Duodenal mucosa (tissue), 2 donors: Measurements from ENCODE around the gene CFAP58.

ENCODE experiments used
- H3K27ac ChIP-seq: one replicate; pipeline ENCODE4 v1.7.0; 2013; ENCODE audit warnings: low read depth, low read length
- H3K27me3 ChIP-seq, 2 donors: one replicate each; pipeline ENCODE4 v1.7.0; 2013; ENCODE audit warnings: low read length in 2 of 2, control low read depth in 1 of 2; ENCODE audit not compliant: insufficient read depth in 2 of 2, control insufficient read depth in 1 of 2
- H3K36me3 ChIP-seq, 2 donors: one replicate each; pipeline ENCODE4 v1.7.0; 2013; ENCODE audit warnings: low read length in 2 of 2, control low read depth in 1 of 2; ENCODE audit not compliant: insufficient read depth in 2 of 2, control insufficient read depth in 1 of 2
- H3K4me1 ChIP-seq, 2 donors: one replicate each; pipeline ENCODE4 v1.7.0; 2013; ENCODE audit warnings: low read length in 2 of 2, control low read depth in 1 of 2; ENCODE audit not compliant: insufficient read depth in 2 of 2, control insufficient read depth in 1 of 2
- H3K4me3 ChIP-seq, 2 donors: one replicate each; pipeline ENCODE4 v1.7.0; 2013; ENCODE audit warnings: low read length in 2 of 2, low read depth in 1 of 2
- H3K9ac ChIP-seq, 2 donors: one replicate each; pipeline ENCODE4 v1.7.0; 2013; ENCODE audit warnings: low read length in 2 of 2, low read depth in 1 of 2
- H3K9me3 ChIP-seq, 2 donors: one replicate each; pipeline ENCODE4 v1.7.0; 2013; ENCODE audit warnings: low read length in 2 of 2, control low read depth in 1 of 2; ENCODE audit not compliant: control insufficient read depth in 1 of 2

CFAP58 gene

GRCh38 chr10:104396581-104396980, 42.9 kb downstream of the CFAP58 start:
- no peaks in the 10 kb centered on the region for H3K36me3 ChIP-seq
- peaks cover 0 to 7% of the 10 kb centered on the region in 2 donors for H3K27me3 ChIP-seq
- peaks cover 0 to 2% of the 10 kb centered on the region in 2 donors for H3K4me1 ChIP-seq
- no peak overlapping the region for H3K27ac ChIP-seq
- H3K9me3 ChIP-seq: no peaks in the 10 kb centered on the region
- no peak overlapping the region for H3K4me3 ChIP-seq
- H3K9ac ChIP-seq: no peak overlapping the region

DNA sequence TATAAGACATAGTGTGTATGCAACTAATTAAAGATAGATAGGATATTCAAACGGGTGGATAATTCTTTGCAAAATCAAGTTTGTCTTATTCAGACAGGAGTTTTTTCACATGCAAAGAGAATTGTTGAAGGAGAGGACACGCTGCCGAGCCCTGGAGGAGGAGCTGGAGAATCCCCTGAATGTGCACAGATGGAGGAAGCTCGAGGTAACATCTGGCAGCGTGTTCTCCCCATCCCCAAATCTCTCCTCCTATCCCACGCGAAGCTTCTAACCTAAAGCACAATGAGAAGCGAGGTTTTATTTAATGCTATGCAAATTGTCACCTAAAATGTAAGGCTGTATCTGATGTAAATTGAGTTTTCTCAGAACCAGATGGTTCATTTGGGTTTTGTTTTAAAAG, 50.0 kb downstream of the CFAP58 start:
- H3K36me3 ChIP-seq: no peaks in the 10 kb centered on the region
- H3K9me3 ChIP-seq: no peaks in the 10 kb centered on the region
- H3K4me1 ChIP-seq: no peaks in the 10 kb centered on the region
- no peaks in the 10 kb centered on the region for H3K27me3 ChIP-seq
- no peak overlapping the region for H3K27ac ChIP-seq
- no peak overlapping the region for H3K4me3 ChIP-seq
- no peak overlapping the region for H3K9ac ChIP-seq

DNA sequence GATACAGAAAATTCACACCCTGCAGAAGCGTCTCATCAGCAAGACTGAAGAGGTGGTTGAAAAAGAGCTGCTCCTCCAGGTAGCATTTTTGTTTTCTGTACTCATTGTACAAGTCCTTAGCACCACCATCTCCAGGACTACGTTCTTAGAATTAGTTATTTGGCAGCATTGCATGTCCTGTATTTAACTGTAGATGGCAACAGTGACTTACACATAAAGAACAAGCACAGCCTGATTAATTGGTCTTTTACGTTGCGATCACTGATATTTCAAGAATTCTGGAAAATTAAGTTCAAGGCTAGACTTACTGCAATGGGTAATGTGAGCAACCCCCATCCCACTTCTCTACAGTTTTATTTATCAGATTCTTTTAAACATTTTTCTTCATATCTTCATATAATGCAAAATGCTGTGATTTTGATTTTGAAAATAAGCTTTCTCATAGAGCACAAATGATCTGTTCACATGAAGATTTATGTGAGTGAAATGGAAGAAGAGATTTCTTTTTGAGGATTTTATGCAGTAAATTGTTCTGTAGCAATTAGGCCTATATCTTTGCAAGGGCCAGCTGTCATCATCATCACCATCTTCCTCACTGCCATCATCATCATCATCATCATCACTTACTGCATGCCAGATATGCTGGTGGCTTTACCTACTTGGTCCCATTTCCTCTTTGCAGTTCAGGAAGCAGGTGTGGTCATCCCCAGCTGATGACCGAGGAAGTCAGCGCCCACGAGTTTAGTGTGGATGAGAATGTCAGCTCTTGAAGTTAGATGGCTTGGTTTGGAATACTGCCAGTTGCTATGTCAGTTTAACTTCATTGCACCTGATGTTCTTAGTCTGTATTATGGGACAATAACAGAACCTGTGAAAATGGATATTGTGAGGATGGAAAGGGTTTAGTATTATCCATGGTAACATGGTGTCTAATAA, 53.4 kb downstream of the CFAP58 start:
- Histone ChIP-seq H3K27me3 (no peaks in the 10 kb centered on the region), H3K4me3 (no peak overlapping the region), H3K4me1 (no peaks in the 10 kb centered on the region), H3K9ac (no peak overlapping the region), H3K27ac (no peak overlapping the region), H3K36me3 (no peaks in the 10 kb centered on the region), H3K9me3 (no peaks in the 10 kb centered on the region)

GRCh38 chr10:104413528-104413927, 59.9 kb downstream of the CFAP58 start:
- H3K4me1 ChIP-seq: no peaks in the 10 kb centered on the region
- H3K9me3 ChIP-seq: no peaks in the 10 kb centered on the region
- H3K27me3 ChIP-seq: no peaks in the 10 kb centered on the region
- H3K4me3 ChIP-seq: no peak overlapping the region
- no peak overlapping the region for H3K27ac ChIP-seq
- no peak overlapping the region for H3K9ac ChIP-seq
- H3K36me3 ChIP-seq: no peaks in the 10 kb centered on the region

DNA sequence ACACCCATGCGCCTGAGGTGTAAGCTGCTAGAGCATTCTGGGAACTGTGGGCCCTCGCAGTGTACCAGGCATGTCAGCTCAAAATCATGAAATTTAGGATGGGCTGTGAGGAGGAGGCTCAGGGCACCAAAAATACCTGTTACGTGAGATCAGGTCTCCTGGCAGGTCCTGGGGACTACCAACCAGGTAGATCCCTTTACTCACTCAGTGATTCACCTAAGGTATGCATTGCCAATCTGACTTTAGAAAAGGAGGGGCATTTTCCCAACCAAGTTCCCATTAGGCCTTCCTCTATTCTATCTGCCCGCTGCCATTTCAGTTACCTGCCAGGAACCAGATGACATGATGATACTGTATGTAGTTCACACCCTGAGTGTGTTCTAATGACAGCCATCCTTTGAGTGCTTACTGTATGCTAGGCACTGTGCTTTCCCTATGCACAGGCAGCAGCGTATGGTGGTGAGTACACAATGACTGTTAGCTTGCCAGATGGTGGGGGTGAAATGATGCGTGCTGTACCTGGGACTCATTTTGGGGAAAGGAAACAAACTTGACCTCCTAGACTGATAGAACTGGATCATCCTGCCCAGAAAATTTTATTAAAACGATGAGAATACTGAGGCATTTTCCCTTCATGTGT, 62.0 kb downstream of the CFAP58 start:
- Histone ChIP-seq H3K9me3 (no peaks in the 10 kb centered on the region), H3K4me3 (no peak overlapping the region), H3K27ac (no peak overlapping the region), H3K4me1 (no peaks in the 10 kb centered on the region), H3K27me3 (peaks cover 0 to 3% of the 10 kb centered on the region in 2 donors), H3K36me3 (no peaks in the 10 kb centered on the region), H3K9ac (no peak overlapping the region)

DNA sequence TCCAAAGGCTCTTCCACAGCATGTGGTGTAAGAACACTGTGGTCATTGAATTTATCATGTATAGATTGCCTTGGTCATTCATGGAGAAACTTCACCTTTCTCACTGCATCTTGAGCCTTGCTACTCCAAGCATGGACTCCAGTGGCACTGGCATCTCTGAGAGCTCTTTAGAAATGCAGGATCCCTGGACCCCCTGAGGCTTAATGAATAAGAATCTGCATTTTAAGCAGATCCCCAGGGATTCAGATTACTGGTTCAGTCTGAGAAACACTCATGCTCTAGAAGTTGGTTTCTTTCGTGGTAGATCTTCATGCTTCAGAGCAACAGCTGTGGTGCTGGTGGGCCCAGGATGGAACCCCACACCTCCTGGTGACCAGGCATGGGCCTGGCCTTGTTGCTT, 63.2 kb downstream of the CFAP58 start:
- peaks cover 0 to 3% of the 10 kb centered on the region in 2 donors for H3K27me3 ChIP-seq
- no peaks in the 10 kb centered on the region for H3K36me3 ChIP-seq
- no peak overlapping the region for H3K27ac ChIP-seq
- H3K9me3 ChIP-seq: no peaks in the 10 kb centered on the region
- no peak overlapping the region for H3K4me3 ChIP-seq
- H3K4me1 ChIP-seq: no peaks in the 10 kb centered on the region
- no peak overlapping the region for H3K9ac ChIP-seq

- no peak overlapping the region for H3K27ac ChIP-seq
- H3K36me3 ChIP-seq: no peaks in the 10 kb centered on the region
- H3K9ac ChIP-seq: no peak overlapping the region
- H3K9me3 ChIP-seq: no peaks in the 10 kb centered on the region
- no peak overlapping the region for H3K4me3 ChIP-seq
- H3K4me1 ChIP-seq: no peaks in the 10 kb centered on the region
- peaks cover 0 to 3% of the 10 kb centered on the region in 2 donors for H3K27me3 ChIP-seq
Observed at GRCh38 chr10:104417637-104418292, 64.1 kb downstream of the CFAP58 start.

DNA sequence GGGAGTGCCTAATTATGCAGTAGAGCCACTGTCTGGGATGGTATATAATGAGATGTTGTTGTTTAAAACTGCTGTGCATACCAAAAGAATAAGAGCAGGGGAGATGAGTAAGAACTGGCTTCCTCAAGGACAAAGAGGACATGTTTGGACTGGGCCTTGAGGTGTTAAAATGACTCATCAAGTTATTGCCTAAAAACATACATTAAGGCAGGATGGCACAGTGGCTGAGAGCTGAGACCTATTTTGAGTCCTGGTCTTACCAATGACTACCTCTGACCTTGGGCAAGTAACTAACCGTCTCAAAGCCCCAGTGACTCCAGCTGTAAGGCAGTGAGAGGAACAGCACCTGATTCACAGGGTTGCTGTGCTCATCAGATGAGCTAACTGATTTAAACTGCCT, 71.1 kb downstream of the CFAP58 start:
- H3K27me3 ChIP-seq: peaks cover 5 to 7% of the 10 kb centered on the region in 2 donors
- H3K9me3 ChIP-seq: no peaks in the 10 kb centered on the region
- H3K36me3 ChIP-seq: no peaks in the 10 kb centered on the region
- no peaks in the 10 kb centered on the region for H3K4me1 ChIP-seq
- no peak overlapping the region for H3K9ac ChIP-seq
- H3K4me3 ChIP-seq: no peak overlapping the region
- no peak overlapping the region for H3K27ac ChIP-seq

GRCh38 chr10:104427989-104428388, 74.4 kb downstream of the CFAP58 start:
- no peak overlapping the region for H3K9ac ChIP-seq
- no peak overlapping the region for H3K4me3 ChIP-seq
- peaks cover 4 to 5% of the 10 kb centered on the region in 2 donors for H3K27me3 ChIP-seq
- H3K27ac ChIP-seq: no peak overlapping the region
- no peaks in the 10 kb centered on the region for H3K4me1 ChIP-seq
- H3K36me3 ChIP-seq: no peaks in the 10 kb centered on the region
- no peaks in the 10 kb centered on the region for H3K9me3 ChIP-seq

DNA sequence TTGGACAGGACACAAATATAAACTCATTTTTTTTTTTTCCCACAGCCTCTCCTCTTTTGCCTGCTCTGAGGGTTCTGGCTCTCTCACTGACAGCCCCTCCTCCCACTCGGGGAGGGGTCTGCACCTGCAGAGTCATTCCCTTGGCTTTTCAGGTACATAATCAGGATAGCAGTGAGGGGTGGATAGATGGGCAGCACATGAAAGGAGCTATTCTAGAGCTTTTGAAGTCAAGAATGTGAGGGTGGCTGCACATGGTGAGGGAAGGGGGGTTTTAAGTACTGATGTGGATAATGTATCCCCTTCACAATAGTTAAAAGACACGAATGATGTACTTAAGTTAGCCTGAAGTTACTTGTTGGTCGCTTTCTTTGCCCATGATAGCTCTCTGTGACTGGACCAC, 76.2 kb downstream of the CFAP58 start:
- H3K4me1 ChIP-seq: no peaks in the 10 kb centered on the region
- no peaks in the 10 kb centered on the region for H3K36me3 ChIP-seq
- H3K27ac ChIP-seq: no peak overlapping the region
- H3K9me3 ChIP-seq: no peaks in the 10 kb centered on the region
- H3K9ac ChIP-seq: no peak overlapping the region
- H3K27me3 ChIP-seq: peaks cover 4 to 5% of the 10 kb centered on the region in 2 donors
- H3K4me3 ChIP-seq: no peak overlapping the region
